ENCODE results near the gene KLK13.

KLK13 gene

GRCh38 chr19:51064534-51065220 lies at the start of gene KLK13:
Gene KLK13 (minus strand): TSS chr19:51065092. CDS start chr19:51065067, 25 bp downstream.
- in situ Hi-C loops (cut with MboI; ENCODE audit: low sequenced_read_pairs), result no loop called here

GRCh38 chr19:51114087-51114729 lies 49.3 kb upstream of the KLK13 start:
- in situ Hi-C loops (cut with MboI; ENCODE audit: low sequenced_read_pairs), result no loop called here

- in situ Hi-C loops (cut with MboI; ENCODE audit: low sequenced_read_pairs), result no loop called here
Measured at GRCh38 chr19:51111606-51112005, 46.7 kb upstream of the KLK13 start.

- in situ Hi-C loops (cut with MboI; ENCODE audit: low sequenced_read_pairs), result no loop called here
Measured at GRCh38 chr19:51110666-51110971, 45.7 kb upstream of the KLK13 start.

- in situ Hi-C loops (cut with MboI; ENCODE audit: low sequenced_read_pairs), result no loop called here
Measured at GRCh38 chr19:51108805-51109146, 43.9 kb upstream of the KLK13 start.

GRCh38 chr19:51108066-51108804 lies 43.3 kb upstream of the KLK13 start, which contains the start of gene CTU1:
Gene CTU1 (minus strand): TSS chr19:51108409. CDS start chr19:51104569, 3,840 bp downstream.
- in situ Hi-C loops (cut with MboI; ENCODE audit: low sequenced_read_pairs), result no loop called here

GRCh38 chr19:51107406-51108065 lies 42.6 kb upstream of the KLK13 start:
- in situ Hi-C loops (cut with MboI; ENCODE audit: low sequenced_read_pairs), result no loop called here

- in situ Hi-C loops (cut with MboI; ENCODE audit: low sequenced_read_pairs), result no loop called here
Measured at GRCh38 chr19:51103926-51104341, 39.0 kb upstream of the KLK13 start.

GRCh38 chr19:51102991-51103390 lies 38.1 kb upstream of the KLK13 start:
- in situ Hi-C loops (cut with MboI; ENCODE audit: low sequenced_read_pairs), result no loop called here

GRCh38 chr19:51101171-51101865 lies 36.4 kb upstream of the KLK13 start:
- in situ Hi-C loops (cut with MboI; ENCODE audit: low sequenced_read_pairs), result no loop called here

GRCh38 chr19:51100601-51101000 lies 35.7 kb upstream of the KLK13 start:
- in situ Hi-C loops (cut with MboI; ENCODE audit: low sequenced_read_pairs), result no loop called here

GRCh38 chr19:51099047-51099382 lies 34.1 kb upstream of the KLK13 start:
- in situ Hi-C loops (cut with MboI; ENCODE audit: low sequenced_read_pairs), result no loop called here

GRCh38 chr19:51098365-51099046 lies 33.6 kb upstream of the KLK13 start:
- in situ Hi-C loops (cut with MboI; ENCODE audit: low sequenced_read_pairs), result no loop called here

- in situ Hi-C loops (cut with MboI; ENCODE audit: low sequenced_read_pairs), result no loop called here
Measured at GRCh38 chr19:51097796-51098195, 32.9 kb upstream of the KLK13 start.

GRCh38 chr19:51097166-51097738 lies 32.4 kb upstream of the KLK13 start:
- in situ Hi-C loops (cut with MboI; ENCODE audit: low sequenced_read_pairs), result no loop called here

- in situ Hi-C loops (cut with MboI; ENCODE audit: low sequenced_read_pairs), result no loop called here
Measured at GRCh38 chr19:51096473-51097165, 31.7 kb upstream of the KLK13 start.

- in situ Hi-C loops (cut with MboI; ENCODE audit: low sequenced_read_pairs), result no loop called here
Measured at GRCh38 chr19:51094696-51095279, 29.9 kb upstream of the KLK13 start.

- in situ Hi-C loops (cut with MboI; ENCODE audit: low sequenced_read_pairs), result no loop called here
Measured at GRCh38 chr19:51093510-51094345, 28.8 kb upstream of the KLK13 start.
